ENCODE results near the gene DSCAM.
"Not testable (repeated sequence)": the region's sequence is repeated elsewhere in the genome, so short reads cannot be mapped to it uniquely, and the experiment has no call there.

DSCAM gene

GRCh38 chr21:40250514-40251294 is 596.3 kb downstream of the DSCAM start:
- DNase-seq (ENCODE audit: low read depth in 2 of 2), result no peak

DNA sequence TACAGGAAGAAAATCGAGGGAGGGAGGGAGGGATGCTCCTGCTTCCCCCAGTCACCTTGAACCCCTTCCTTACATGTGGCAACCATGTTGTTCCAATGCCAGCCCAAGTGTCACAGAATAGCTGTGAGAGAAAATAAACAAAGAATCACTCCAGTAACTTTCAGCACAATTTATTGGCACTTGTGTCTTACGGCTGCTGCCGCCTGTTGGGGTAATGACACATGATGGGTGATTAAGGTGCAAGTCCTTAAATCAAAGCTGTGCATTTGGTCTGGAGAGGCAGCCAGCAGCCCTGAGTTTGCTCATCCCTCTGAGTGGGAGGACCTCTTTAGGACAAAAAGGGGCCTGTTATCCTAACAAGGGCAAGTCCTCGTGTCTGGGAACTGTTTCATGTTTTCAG is 602.0 kb downstream of the DSCAM start:
- no peak for DNase-seq (ENCODE audit: low read depth in 2 of 2)

GRCh38 chr21:40243685-40244084 is 603.3 kb downstream of the DSCAM start:
- DNase-seq (ENCODE audit: low read depth in 2 of 2), result no peak

- no peak for DNase-seq (ENCODE audit: low read depth in 2 of 2)
These were observed 604.2 kb downstream of the DSCAM start for GRCh38 chr21:40242586-40243265.

GRCh38 chr21:40235528-40235927 is 611.4 kb downstream of the DSCAM start:
- DNase-seq (ENCODE audit: low read depth in 2 of 2), result no peak

DNA sequence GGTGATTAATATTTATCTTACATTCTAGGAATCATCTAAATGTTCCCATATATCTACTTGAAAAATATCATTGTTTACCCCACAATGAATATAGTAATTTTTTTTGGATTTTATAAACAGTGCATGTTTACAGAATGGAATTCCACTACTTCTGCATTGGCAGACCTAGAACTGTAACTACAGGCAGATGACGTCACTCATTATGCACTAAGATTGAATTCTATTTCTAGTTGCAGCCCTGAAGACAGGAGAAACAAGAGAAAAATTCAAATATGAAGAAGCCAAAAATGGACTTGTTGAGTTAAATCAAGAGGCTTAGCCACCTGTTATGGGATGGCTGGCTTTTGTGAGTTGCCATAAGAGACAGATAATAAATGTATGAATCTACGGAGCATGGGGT is 615.0 kb downstream of the DSCAM start:
- no peak for DNase-seq (ENCODE audit: low read depth in 2 of 2)

DNA sequence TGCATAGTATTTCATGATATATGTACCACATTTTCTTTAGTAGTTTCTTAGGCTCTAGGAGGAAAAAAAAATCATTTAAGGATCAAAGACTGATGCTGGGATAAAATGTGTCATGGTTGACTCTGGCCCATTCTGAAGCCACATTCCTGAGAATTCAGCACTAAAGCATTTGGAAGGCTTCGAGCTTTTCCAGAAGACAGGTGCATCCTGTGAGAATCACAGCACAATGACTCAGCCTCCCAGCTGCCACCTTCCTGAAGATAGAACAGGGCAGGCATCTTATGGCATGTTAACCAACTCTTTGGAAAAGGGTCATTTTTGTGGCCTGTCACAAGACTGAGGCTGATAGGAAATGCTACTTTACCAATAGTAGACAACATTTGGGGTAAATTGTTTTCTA is 619.9 kb downstream of the DSCAM start:
- DNase-seq (ENCODE audit: low read depth in 2 of 2), result no peak

DNA sequence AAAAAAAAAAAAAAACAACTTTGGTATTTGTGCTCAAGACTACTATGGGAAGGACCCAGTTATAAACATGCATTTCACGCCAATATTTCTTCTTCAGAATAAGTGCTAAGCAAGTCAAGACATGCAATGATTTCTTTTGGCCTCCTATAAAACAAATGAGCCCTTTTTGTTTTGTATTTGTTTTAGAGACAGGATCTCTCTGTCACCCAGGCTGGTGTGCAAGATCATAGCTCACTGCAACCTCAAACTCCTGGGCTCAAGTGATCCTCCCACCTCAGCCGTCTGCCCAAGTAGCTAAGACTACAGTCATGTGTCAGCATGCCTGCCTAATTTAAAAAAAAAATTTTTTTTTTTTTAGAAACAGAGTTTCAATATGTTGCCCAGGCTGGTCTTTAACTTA is 631.0 kb downstream of the DSCAM start:
- no peak for DNase-seq (ENCODE audit: low read depth in 2 of 2)

- DNase-seq (ENCODE audit: low read depth in 2 of 2), result no peak
These were observed 636.7 kb downstream of the DSCAM start for GRCh38 chr21:40210251-40210650.

DNA sequence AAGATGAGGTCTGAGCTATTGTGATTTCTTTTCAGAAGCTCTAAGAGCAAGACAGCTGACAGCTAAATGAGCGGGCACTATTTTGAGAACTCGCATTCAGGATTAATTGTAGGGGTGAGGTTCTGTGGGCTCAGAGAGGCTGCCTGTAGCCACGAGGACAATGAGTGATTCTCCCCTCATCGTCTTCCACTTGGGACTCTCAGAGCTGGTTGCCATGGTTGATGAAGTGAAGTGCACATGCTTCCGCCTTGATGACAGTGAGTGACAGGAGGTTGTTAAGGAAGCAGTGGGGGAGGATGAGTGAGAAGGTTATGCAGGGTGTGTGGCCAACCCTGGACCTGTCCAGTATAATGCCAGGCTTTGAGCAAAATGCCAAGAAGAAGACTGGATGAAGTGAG is 638.0 kb downstream of the DSCAM start:
- DNase-seq (ENCODE audit: low read depth in 2 of 2), result no peak

GRCh38 chr21:40208206-40208947 is 638.6 kb downstream of the DSCAM start:
- no peak for DNase-seq (ENCODE audit: low read depth in 2 of 2)

- no peak for DNase-seq (ENCODE audit: low read depth in 2 of 2)
These were observed 646.0 kb downstream of the DSCAM start for GRCh38 chr21:40200946-40201345.

GRCh38 chr21:40200126-40200525 is 646.8 kb downstream of the DSCAM start:
- no peak for DNase-seq (ENCODE audit: low read depth in 2 of 2)

GRCh38 chr21:40194185-40194980 is 652.6 kb downstream of the DSCAM start:
- no peak for DNase-seq (ENCODE audit: low read depth in 2 of 2)

DNA sequence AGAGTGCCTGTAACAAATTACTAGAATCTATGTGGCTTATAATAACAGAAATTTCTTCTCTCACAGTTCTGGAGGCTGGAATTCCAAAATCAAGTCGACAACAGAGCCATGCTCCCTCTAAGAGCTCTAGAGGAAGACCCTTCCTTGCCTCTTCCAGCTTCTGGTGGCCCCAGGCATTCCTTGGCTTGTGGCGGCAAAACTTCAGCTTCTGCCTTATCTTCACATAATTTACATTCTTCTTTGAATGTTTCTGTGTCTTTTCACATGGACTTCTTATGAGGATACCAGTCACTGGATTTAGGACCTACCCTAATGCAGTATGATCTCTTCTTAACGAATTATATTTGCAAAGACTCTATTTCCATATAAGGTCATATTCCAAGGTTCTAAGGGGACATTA is 655.3 kb downstream of the DSCAM start:
- DNase-seq (ENCODE audit: low read depth in 2 of 2), result no peak

DNA sequence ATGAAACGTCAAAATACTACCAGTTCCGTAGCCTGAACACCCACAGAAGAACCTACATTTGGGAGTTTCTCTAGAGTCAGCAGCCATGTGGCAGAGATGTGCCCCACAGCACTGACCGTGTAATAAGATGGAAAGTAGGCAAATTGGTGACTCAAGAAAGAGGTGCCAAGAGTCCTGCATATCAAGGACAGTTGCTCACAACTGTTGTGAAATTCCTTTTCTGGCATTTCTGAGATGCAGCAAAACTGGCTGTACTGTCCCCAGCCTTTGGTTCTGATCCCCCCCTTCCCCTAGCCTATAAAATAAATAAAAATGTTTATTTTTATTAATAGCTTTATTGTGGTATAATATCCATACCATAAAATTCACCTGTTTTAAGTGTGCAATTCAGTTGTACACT is 655.8 kb downstream of the DSCAM start:
- no peak for DNase-seq (ENCODE audit: low read depth in 2 of 2)

DNA sequence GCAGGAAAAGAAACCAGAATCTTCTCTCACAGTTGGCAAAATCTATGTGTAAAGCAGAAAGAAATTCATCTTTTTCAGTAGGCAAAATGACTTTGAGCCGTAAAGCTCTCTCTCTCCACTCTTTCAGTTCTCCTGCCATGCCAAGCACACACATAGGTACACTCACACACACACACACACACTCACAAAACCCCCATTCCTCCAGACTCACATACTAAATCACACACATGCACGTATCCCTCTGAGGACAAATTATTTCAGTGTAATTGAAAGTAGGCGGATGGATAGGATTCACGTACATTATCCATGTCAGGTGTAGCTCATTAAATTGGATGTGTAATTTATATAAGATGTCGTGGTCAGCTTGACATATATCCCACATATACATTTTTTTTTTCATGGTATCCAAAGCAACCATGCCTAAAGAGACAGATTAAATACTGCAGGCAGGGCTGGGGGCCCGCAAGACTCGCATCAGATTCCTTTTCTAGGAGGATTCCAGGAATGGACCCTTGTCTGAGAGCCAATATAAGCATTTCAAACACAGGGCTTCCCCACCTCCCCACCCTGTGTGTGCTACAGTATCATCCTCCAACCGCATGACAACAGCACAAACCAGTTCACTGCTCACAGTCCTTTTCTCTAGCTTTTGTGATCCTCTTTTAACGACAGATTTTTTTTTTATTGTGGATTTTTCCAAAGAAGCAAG is 658.9 kb downstream of the DSCAM start:
- DNase-seq (ENCODE audit: low read depth in 2 of 2), result no peak

DNA sequence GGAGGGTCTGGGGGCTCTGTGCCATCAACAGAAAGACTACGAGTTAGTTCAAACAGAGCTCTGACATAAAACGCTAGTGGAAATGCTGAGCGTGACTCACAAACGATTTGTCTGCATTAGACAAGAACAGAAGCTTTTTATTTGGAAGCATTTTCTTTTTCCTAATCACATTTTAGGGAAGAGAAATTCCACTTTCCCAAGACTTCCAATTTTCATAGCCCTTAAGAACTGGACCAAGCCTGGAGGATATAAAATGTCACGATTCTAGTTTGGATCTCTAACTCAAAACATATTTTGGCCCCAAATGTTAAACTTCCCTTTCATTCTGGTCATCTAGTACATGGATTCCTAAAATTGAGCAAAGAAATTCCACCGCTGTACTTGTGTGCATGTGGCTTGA is 659.7 kb downstream of the DSCAM start:
- DNase-seq (ENCODE audit: low read depth in 2 of 2), result no peak

DNA sequence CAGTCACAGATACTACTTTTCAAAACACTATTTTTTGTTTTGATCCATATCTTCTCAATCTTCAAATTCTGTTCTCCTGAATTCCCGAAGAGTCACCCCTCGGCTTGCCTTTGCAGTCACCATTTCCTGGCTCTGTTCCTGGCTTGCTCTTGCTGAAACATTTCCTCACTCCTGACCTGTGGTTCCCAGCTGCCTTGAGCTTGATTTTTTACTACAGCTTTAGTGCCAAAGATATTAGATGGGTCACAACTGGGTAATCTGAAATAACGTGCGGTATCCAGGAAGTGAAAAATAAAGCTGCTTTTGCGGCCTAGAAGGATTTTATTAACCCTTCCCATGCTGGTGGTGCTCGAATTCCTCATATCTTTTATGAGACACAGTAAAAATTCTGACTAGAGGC is 660.9 kb downstream of the DSCAM start:
- DNase-seq (ENCODE audit: low read depth in 2 of 2), result no peak

DNA sequence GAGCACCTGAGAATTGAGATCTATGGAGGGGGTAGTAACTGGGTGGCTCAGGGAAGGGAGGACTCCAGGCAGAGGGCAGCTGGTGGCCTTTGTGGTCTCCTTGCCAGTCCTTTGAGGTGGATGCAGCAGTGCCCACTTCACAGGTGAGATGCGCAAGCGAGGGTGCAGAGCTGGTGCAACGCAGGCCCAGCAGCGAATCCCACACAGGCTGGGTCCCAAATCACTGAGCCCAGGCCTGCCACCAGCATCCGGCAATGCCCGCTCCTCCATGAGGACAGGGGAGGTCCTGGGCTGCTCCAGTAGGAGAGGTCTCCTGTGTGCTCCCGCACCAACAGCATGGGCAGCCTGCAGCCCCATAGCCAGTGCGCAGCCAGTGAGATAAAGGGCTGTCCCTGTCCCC is 661.8 kb downstream of the DSCAM start:
- no peak for DNase-seq (ENCODE audit: low read depth in 2 of 2)

DNA sequence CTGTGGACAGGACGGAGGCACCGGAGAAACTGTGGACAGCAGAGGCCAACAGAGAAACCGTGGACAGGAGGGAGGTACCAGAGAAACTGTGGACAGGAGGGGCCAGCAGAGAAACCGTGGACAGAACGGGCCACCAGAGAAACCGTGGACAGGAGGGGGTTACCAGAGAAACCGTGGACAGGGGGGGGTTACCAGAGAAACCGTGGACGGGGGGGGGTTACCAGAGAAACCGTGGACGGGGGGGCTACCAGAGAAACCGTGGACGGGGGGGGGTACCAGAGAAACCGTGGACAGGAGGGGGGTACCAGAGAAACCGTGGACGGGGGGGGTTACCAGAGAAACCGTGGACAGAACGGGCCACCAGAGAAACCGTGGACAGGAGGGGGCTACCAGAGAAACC is 664.5 kb downstream of the DSCAM start:
- DNase-seq (ENCODE audit: low read depth in 2 of 2), result not testable (repeated sequence)
